Effector CD4-positive, alpha-beta T cell (primary cell): ENCODE results near the gene LHB. TPM values are rescaled to one million over a fixed set of nuclear protein-coding genes. Genes with fewer than 3 reads are reported as not detected.
"Not testable (repeated sequence)": the region's sequence is repeated elsewhere in the genome, so short reads cannot be mapped to it uniquely, and the experiment has no call there.

ENCODE experiments used
- DNase-seq: peaks from one replicate; pipeline ENCODE4 v3.0.0-alpha.2; 2020
- total RNA-seq: gene quantifications from one replicate; lab custom pipeline; 2026; lab: John Stamatoyannopoulos, UW

LHB gene
- total RNA-seq, result not detected

DNA sequence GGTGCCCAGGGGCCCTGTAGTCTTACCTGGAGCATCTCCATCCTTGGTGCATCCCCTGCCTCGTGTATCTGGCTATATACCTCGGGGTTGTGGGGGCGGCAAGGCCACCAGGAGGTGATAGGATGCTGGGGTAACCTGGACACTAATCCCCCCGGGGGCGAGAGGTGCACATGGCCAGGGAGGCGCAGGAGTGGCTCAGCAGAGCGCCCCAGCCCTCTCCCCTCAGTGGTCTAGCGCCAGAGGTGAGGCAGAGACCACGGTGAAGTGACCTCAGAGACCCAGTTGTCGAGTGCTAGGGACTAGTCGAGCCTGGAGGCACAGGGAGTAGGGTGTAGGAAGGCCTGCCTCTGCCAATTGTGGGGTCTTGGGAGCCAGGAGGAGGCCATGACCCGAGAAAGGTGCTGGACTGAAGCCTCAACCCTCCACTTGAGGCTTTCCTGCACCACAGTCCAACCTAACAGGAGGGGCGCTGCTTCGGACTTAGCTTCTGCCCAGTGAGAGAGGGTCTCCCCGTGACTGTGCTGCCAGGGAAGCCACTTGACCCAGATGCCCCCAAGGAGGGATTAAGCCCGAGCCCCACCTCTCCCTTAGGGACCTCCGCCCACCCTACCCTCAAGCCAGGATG is at the start of gene LHB:
Gene LHB (minus strand): TSS at position 51 of the 625 bp plus-strand sequence. CDS start 10 bp downstream, at position 41.
- no peak for DNase-seq

DNA sequence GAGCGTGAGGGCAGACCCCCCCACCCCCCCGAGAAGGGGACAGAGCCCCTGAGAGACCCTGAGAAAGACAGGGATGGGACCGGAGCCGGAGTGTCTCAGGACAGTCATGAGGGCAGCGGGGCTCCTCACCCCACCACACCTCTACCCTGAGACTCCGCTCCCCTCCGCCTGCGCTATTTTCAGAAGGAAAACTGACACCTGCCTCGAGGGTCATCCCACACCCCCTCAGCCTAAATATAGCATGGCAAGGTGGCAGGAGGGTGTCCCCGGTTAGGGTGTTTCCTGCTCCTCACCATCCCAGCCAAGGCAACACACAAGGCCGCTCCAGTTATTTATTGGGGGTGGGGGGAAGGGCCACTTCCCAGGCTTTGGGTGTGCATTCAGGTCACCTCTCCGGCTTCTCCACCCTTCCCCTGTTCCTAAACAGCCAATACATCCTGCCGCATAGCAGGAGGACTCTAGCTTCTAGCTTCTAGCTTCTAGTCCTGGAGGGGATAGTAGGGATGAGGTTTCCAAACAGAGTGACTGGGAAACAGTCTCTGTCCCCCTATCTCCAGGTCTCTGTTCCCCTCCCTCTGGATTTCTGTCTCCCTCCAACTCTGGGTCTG is 49.1 kb upstream of the LHB start:
- no peak for DNase-seq

DNA sequence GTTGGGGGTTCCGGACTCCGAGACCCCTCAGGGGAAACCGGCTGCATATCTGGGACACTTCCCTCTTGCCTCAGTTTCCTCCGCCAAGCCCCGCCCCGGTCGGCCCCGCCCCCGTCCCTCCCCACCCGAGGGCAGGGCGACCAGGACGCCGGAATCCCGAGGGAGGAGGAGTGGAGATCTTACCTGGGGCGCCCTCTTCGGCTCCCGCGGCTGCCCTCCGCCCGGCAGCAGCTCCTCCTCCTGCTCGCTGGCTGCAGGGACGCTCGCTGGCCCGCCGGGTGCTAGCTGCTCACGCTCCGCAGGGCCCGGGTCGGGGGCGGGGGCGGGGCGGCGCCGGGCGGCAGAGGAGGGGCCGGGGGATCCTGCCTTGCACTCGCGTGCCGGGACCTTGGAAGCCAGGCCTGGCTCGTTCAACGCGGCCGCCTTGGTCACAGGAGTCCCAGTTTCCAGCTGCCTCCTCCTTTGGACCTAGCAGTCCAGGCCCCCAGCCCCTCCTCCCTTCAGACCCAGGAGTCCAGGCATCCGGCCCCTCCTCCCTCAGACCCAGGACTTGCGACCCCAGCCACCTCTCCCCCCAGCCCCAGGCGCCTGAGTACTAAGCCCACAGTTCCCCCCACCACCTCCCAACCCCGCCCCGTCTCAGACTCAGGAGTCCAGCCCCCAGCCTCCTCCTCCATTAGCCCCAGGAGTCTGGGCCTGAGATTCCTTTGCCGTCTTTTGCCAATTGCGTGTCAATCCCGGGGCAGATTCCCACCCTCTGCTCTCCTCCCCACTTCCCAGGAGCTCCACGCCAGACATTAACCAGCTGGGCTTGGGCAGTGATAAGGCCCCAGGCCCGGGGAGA is 48.1 kb upstream of the LHB start, which contains the start of gene NTF4:
Gene NTF4 (minus strand): TSS at position 51 of the 844 bp plus-strand sequence. CDS start 2,821 bp downstream, outside the sequence.
- no peak for DNase-seq

DNA sequence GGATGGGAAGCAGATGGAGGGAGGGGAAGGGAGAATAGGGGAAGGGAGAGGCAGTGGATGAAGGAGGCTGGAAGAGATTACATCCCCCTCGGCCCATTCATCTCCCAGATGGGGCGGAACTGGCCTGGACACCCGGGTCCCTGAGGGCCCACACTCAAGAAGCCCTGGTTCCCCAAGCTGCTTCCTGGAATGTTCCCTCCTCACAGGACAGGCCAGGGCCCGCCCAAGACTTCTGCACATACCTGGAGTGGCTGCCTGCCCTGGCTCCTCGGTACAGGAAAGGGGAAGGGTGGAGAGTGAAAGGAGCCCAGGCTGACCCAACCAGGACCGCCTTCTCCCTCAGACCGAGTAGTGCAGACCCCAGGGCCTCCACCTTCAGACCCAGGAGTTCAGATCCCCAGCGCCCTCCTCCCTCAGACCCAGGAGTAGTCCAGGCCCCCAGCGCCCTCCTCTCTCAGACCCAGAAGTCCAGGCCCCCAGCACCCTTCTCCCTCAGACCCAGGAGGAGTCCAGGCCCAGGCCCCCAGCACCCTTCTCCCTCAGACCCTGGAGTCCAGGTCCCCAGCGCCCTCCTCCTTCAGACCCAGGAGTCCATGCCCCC is 47.2 kb upstream of the LHB start:
- no peak for DNase-seq

DNA sequence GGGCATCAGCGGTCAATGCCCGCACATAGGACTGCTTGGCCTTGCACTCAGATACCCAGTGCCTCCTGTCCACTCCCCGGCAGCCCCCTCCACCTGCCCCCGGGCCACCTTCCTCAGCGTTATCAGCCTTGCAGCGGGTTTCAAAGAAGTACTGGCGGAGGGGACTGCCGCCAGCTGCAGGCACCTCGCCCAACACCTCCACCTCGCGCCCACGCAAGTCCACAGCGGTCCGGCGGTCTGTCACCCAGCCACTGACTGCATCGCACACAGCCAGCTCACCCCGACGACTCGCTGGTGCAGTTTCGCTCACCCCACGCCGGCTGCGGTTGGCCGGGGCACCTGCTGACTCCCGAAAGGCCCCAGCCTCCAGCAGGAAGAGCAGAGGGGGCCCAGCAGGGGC is 44.6 kb upstream of the LHB start:
- no peak for DNase-seq

DNA sequence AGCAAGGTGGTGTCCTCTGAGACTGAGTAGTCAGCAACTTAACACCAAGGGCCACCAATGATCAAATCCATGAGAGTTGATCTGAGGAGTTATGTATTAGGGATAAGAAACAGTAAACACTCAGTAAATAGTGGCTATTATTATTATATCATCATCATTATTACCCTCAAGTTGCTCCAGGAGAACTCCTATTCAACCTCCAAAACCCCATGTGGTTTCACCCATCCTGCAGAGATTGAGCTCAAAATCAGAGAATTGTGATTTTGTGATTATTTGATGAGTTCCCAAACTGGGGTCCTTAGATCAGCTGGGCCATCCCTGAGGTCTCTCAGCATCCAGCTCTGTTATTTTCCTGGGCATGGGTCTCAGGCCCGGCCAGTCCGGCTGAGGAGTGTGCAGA is 44.1 kb upstream of the LHB start:
- no peak for DNase-seq

DNA sequence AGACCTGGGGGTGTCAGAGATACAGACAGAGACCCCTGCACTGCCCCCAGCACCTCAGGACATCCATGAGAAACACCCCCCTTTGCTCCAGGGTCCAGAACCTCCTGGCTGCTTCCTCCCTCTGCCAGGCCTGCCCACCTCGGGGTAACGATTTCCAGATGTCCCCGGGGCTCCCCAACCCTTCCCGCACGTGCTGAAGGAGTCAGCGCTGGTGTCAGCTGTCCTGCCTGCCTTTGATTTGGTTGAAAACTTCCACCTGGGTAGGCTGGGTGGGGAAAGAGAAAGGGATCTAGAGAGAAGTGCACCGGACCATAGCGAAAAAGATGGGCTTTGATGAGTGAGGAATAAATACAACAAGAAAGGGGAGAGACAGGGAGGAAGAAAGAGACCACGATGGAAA is 42.2 kb upstream of the LHB start:
- DNase-seq, result no peak

DNA sequence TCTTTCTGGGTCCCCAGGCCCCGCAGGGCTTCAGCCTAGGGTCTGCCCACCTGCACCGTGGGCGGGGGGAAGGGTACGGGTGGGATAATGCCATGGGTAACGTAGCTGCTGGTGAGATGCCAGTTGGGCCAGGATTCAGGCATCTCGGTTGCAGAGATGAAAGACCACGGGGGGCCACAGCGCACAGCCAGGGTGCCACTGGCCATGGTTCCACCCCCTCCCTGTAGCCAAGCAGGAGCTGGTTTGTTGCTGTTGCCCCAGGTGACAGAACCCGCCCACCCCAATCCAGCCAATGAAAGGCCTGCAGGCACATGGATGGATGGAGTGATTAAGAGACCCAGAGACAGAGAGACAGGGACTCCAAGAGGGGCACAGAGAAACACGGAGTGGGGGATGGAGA is 41.7 kb upstream of the LHB start:
- DNase-seq, result no peak

DNA sequence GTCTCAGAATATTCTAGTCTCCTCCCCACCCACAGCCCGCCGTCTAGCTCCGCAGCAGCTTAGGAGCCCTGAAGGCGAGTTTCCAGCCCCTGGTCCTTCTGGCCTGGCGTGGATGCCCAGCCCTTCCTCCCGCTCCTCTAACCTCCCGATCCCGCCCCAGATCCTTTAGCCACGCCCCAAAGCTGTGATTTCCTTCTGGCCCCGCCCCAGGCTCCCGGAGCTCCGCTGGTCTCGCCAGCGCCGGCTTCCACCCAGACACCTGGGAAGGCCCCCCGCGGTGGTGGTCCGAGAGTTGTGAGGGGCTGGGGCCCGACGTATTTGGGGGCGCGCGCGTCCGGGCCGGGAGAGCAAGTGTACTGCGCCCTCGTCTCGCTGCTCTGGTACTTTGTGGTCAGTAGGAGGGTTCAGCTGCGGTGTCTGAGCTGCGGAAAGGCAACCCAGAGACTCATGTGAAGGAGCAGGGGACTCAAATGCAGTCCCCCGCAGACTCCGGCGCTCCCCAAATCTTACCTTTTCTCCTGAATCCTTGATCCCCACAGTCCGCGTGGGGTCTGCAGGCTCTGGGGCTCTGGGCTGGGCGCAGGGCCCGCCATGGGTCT is 40.8 kb upstream of the LHB start, which contains the start of gene CGB7:
Gene CGB7 (minus strand): TSS at position 114 of the 599 bp plus-strand sequence. CDS start 2,374 bp downstream, outside the sequence.
- DNase-seq, result no peak

DNA sequence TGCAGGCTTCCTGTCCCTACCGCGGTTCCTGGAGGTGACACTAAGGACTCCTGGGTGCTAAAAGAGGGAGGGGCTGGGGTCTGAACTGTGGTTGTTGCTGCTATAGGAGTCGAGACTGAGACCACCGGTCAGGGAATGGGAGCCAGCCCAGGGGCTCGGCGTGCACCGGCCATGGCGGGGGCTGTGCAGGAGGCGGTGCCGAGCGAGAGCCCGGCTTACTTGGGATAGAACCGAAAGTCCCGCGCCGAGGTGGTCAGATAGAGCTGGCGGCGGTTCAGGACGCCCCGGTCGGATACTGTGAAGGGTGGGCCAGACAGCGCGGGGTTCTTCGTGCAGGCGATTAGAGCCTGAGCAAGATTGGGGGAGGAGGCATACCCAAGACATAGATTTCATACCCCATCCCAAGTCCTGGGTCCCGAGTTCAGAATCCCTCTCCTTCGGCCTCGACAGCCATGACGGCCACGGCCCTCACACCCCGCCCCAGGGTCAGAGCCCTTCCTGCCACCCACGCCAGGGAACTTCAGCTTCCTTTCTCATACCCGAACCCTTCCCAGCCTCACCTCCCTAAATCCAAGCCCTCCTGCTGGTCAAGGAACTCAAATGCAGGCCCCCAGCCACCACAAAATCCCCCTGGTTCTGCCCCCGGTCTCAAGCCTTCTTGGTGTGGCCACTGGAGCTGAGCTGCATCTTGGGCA is 40.2 kb upstream of the LHB start:
- not testable (repeated sequence) for DNase-seq

DNA sequence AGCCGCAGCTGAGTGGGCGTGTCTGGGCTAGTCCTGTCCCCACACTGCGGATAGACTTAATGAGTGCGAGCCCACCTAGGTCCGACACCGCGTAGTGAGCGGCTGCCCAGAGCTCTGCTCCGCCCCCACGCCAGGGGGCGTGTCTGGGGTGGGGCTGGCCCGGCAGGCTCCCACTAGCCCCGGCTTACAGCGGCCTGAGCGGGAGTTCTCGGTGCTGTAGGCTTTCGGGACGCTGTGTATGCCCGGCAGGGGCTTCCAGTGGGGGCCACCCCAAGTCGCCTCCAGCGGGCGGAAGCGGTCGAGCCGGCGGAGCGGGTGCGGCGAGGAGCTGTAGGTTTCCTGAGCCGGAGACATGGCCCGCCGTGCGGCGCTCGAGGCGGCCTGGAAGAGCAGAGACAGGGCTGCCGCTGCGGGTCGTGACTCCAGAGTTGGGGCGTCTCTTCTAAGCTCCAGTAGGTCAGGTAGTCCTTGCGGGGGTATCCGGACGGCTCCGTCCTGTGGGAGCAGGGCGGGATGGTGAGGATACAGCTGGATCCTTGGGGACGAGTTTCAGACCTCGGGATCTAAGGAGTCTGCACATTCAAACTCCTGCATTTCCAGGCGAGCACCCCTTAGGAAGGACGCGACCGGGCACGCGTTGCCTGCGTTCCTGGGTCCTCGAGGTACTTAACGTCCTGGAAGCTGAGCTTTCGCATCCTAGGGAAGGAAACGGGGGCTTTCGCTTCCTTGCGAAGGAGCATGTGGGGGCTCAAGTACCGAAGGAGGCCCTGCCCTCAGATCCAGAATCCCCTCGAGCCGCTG is 39.4 kb upstream of the LHB start:
- peak; percentile 21 for DNase-seq

DNA sequence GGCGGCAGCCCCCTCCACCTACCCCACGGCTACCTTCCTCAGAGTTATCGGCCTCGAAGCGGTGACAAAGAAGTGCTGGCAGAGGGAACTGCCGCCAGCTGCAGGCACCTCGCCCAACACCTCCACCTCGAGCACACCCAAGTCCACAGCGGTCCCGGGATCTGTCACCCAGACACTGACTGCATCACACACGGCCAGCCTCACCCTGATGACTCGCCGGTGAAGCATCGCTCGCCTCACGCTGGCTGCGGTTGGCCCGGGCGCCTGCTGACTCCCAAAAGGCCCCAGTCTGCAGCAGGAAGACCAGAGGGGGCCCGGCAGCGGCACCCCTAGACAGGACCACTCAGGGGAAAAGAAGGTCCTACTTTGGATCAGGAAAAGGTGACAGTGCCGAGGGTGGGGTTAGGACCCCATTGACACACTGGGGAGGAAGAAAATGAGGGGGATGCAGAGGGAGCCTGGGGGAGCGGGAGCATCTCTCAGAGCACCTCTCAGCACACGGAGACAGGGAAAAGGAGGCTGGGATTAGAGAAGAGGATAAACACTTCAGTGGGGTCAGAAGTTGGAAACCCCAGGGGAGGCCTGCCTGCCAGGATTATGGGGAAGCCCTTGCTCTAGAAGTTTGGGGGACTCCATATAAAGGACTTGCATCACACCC is 33.6 kb upstream of the LHB start:
- DNase-seq, result not testable (repeated sequence)

DNA sequence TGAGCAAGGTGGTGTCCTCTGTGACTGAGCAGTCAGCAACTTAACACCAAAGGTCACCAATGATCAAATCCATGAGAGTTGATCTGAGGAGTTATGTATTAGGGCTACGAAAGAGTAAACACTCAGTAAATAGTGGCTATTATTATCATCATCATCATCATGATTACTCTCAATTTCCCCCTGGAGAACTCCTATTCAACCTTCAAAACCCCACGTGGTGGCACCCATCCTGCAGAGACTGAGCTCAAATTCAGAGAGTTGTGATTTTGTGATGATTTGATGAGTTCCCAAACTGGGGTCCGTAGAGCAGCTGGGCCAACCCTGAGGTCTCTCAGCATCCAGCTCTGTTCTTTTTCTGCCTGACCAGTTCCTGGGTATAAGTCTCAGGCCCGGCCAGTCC is 32.9 kb upstream of the LHB start:
- not testable (repeated sequence) for DNase-seq

DNA sequence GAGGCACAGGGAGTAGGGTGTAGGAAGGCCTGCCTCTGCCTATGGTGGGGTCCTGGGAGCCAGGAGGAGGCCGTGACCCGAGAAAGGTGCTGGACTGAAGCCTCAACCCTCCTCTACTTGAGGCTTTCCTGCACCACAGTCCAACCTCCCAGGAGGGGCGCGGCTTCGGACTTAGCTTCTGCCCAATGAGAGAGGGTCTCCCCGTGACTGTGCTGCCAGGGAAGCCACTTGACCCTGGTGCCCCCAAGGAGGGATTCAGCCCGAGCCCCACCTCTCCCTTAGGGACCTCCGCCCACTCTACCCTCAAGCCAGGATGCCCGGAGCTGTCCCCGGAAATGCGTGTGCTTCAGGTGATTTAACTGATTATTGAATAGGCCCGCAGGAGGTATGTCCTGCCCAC is 32.1 kb upstream of the LHB start, which contains the start of gene CGB8:
Gene CGB8 (minus strand): TSS at position 101 of the 400 bp plus-strand sequence. CDS start 372 bp downstream, outside the sequence.
- not testable (repeated sequence) for DNase-seq

DNA sequence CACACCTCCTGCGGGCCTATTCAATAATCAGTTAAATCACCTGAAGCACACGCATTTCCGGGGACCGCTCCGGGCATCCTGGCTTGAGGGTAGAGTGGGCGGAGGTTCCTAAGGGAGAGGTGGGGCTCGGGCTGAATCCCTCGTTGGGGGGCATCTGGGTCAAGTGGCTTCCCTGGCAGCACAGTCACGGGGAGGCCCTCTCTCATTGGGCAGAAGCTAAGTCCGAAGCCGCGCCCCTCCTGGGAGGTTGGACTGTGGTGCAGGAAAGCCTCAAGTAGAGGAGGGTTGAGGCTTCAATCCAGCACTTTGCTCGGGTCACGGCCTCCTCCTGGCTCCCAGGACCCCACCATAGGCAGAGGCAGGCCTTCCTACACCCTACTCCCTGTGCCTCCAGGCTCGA is 26.7 kb upstream of the LHB start, which contains the start of gene CGB5:
Gene CGB5 (plus strand): TSS at position 301 of the 400 bp plus-strand sequence. CDS start 362 bp downstream, outside the sequence.
- not testable (repeated sequence) for DNase-seq

DNA sequence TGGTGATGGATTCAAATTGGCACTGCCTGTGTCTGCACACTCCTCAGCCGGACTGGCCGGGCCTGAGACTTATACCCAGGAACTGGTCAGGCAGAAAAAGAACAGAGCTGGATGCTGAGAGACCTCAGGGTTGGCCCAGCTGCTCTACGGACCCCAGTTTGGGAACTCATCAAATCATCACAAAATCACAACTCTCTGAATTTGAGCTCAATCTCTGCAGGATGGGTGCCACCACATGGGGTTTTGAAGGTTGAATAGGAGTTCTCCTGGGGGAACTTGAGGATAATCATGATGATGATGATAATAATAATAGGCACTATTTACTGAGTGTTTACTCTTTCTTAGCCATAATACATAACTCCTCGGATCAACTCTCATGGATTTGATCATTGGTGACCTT is 25.8 kb upstream of the LHB start:
- DNase-seq, result not testable (repeated sequence)

DNA sequence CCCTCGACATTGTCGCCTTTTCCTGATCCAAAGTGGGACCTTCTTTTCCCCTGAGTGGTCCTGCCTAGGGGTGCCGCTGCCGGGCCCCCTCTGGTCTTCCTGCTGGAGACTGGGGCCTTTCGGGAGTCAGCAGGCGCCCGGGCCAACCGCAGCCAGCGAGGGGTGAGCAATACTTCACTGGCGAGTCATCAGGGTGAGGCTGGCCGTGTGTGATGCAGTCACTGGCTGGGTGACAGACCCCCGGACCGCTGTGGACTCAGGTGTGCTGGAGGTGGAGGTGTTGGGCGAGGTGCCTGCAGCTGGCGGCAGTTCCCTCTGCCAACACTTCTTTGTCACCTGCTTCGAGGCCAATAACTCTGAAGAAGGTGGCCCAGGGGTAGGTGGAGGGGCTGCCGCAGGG is 25.3 kb upstream of the LHB start:
- no peak for DNase-seq

DNA sequence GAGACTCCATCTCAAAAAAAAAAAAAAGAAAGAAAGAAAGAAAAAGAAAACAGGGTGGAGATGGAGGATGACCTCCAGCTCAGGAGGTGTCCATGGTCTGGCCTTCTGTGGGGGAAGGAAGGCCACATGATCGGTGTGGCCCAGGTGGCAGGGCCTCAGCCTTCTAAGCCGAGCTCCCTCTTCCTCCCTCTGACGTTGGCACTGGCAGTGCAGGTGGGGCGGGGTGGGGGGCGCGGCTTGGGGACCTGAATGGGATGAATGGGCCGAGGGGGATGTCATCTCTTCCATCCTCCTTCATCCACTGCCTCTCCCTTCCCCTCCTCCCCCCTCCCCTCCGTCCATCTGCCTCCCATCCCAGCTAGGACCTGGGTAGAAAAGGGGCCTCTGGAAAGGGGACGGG is 22.8 kb upstream of the LHB start:
- DNase-seq, result not testable (repeated sequence)

DNA sequence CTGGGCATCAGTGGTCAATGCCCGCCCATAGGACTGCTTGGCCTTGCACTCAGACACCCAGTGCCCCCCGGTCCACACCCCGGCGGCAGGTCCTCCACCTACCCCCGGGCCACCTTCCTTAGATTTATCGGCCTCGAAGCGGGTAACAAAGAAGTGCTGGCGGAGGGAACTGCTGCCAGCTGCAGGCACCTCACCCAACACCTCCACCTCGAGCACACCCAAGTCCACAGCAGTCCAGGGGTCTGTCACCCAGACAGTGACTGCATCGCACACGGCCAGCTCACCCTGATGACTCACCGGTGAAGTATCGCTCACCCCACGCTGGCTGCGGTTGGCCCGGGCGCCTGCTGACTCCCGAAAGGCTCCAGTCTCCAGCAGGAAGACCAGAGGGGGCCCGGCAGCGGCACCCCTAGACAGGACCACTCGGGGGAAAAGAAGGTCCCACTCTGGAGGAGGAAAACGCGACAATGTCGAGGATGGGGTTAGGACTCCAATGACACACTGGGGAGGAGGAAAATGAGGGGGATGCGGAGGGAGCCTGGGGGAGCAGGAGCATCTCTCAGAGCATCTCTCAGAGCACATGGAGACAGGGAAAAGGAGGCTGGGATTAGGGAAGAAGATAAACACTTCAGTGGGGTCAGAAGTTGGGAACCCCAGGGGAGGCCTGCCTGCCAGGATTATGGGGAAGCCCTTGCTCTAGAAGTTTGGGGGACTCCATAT is 21.8 kb upstream of the LHB start:
- DNase-seq, result not testable (repeated sequence)
